ENCODE results near the gene NRG4.

GRCh38 chr15:75995611-75996010 is 16.6 kb downstream of the NRG4 start:
- no peak for TF ChIP-seq GATA1 (IDR thresholded peaks at IDR 0.05; ENCODE audit: low read depth, low read length)
- TF ChIP-seq POLR2A (IDR thresholded peaks at IDR 0.05; ENCODE audit: low read length) = no peak

Measured in erythroblast (primary cell).